ENCODE data around the gene CRTAC1. TPM values are rescaled to one million over a fixed set of nuclear protein-coding genes. Genes with fewer than 3 reads are reported as not detected.

The CRTAC1 gene
- total and polyA plus RNA-seq, 2 donors, result 0.05 to 0.30 TPM

DNA sequence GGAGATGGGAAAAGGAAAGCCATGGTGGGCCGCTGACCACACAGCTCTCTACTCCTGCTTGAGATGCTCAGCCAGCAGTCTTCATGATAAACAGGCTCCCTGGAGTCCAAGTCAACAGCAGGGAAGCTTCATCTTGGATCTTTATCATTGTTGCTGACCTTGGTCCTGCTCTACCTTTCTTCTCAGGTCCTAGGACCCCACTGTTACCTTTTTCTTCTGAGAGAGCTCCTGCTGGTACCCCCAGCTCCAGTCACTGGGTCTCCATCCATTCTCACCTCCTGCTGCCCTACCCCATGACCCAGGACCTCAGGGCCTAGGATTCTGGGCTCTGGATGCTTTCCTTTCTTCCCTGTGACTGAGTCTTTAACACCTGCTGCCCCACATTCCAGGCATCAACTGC lies 5.2 kb upstream of the CRTAC1 start:
- H3K27me3 ChIP-seq (ENCODE audit: control insufficient read depth in 2 of 2, insufficient read depth in 1 of 2, low read length in 1 of 2), result peaks cover 20 to 93% of the 10 kb centered on the region in 2 donors

DNA sequence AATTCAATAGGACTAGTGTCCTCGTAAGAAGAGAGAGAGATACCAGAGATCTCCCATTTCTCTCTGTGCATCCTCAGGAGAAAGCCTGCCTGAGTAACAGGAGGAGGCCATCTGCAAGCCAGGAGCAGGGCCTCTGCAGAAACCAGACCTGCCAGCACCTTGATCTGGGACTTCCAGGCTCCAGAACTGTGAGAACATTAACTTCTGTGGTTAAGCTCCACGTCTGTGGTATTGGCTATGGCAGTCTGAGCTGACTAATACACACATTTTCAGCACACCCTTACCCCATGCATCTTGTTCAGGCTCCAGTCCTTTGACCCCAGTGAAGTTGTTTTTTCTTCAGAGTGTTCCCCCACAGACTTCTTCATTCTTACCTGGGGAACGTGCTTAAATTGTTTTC lies 3.1 kb upstream of the CRTAC1 start:
- Histone ChIP-seq H3K36me3 (ENCODE audit: control insufficient read depth in 2 of 2, insufficient read depth in 2 of 2, low read length in 1 of 2) (no peaks in the 10 kb centered on the region), H3K27ac (ENCODE audit: low read depth in 1 of 2, low read length in 1 of 2) (no peak overlapping the region), H3K27me3 (ENCODE audit: control insufficient read depth in 2 of 2, insufficient read depth in 1 of 2, low read length in 1 of 2) (peaks cover 39 to 94% of the 10 kb centered on the region in 2 donors), H3K9me3 (ENCODE audit: control insufficient read depth in 2 of 2, insufficient read depth in 1 of 2, low read length in 1 of 2) (no peaks in the 10 kb centered on the region), H3K4me3 (ENCODE audit: low read length in 2 of 2) (no peak overlapping the region), H3K4me1 (ENCODE audit: control insufficient read depth in 2 of 2, insufficient read depth in 2 of 2, low read length in 2 of 2) (no peaks in the 10 kb centered on the region)
- WGBS, result 57% methylated on average over 3 of the region's 3 CpGs
- no peak for DNase-seq (ENCODE audit: low read depth in 6 of 9, low spot score in 9 of 9)

More for the DNA sequence above, 5.2 kb upstream of the CRTAC1 start:
- 64% methylated on average over 1 of the region's 1 CpG for WGBS
- no peak overlapping the region for H3K4me3 ChIP-seq (ENCODE audit: low read length in 2 of 2)
- H3K27ac ChIP-seq (ENCODE audit: low read depth in 1 of 2, low read length in 1 of 2), result no peak overlapping the region
- no peaks in the 10 kb centered on the region for H3K9me3 ChIP-seq (ENCODE audit: control insufficient read depth in 2 of 2, insufficient read depth in 1 of 2, low read length in 1 of 2)
- DNase-seq (ENCODE audit: low read depth in 6 of 9, low spot score in 9 of 9), result no peak
- H3K36me3 ChIP-seq (ENCODE audit: control insufficient read depth in 2 of 2, insufficient read depth in 2 of 2, low read length in 1 of 2), result no peaks in the 10 kb centered on the region
- H3K4me1 ChIP-seq (ENCODE audit: control insufficient read depth in 2 of 2, insufficient read depth in 2 of 2, low read length in 2 of 2), result no peaks in the 10 kb centered on the region

DNA sequence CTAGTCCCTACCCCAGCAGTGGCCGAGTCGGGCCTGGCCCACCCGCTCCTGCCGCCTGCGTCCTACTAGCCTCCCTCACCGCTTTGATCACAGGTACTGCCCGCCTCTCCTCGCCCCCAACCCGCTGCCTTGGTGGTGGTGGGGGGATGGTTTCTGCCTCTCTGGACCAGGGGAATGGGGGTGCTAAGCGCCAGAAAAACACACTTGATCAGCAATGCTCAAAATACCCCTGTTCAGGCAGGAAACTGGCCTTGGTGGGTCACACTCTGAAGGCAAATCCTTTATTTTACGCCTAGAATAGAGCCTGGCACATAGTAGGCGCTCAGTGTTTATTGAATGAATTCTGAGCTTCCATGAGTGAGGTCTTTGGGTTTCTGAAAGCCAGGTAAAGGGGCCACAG lies 1.0 kb upstream of the CRTAC1 start:
- Histone ChIP-seq H3K27me3 (ENCODE audit: control insufficient read depth in 2 of 2, insufficient read depth in 1 of 2, low read length in 1 of 2) (peaks cover 42 to 86% of the 10 kb centered on the region in 2 donors), H3K4me3 (ENCODE audit: low read length in 2 of 2) (no peak overlapping the region), H3K27ac (ENCODE audit: low read depth in 1 of 2, low read length in 1 of 2) (no peak overlapping the region), H3K36me3 (ENCODE audit: control insufficient read depth in 2 of 2, insufficient read depth in 2 of 2, low read length in 1 of 2) (no peaks in the 10 kb centered on the region), H3K9me3 (ENCODE audit: control insufficient read depth in 2 of 2, insufficient read depth in 1 of 2, low read length in 1 of 2) (peaks cover 0 to 1% of the 10 kb centered on the region in 2 donors), H3K4me1 (ENCODE audit: control insufficient read depth in 2 of 2, insufficient read depth in 2 of 2, low read length in 2 of 2) (no peaks in the 10 kb centered on the region)
- DNase-seq (ENCODE audit: low read depth in 6 of 9, low spot score in 9 of 9), result no peak
- WGBS, result 27% methylated on average over 12 of the region's 12 CpGs

DNA sequence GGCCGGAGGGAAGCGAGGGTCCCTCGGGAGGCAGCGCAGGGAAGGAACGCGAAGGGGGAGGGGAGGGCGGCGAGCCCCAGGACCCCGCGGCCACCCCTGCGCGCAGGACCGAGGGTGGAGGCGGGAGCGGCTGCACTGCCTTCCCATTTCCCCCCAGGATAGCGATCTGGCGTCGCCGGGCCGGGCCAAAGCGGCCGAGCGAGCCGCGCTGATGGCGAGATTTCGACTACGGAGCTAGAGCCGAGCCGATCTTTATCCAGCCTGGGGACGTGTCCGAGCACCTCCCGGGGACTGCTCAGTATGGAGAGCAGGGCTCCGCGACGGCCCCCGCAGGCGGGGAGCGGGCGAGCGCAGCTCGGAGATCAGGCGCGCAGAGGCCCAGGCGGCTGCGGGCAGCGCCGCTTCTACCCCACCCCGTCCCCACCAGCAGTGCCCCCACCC lies 590 bp upstream of the CRTAC1 start:
- no peak for DNase-seq (ENCODE audit: low read depth in 6 of 9, low spot score in 9 of 9)
- Histone ChIP-seq H3K27ac (ENCODE audit: low read depth in 1 of 2, low read length in 1 of 2) (no peak overlapping the region), H3K36me3 (ENCODE audit: control insufficient read depth in 2 of 2, insufficient read depth in 2 of 2, low read length in 1 of 2) (no peaks in the 10 kb centered on the region), H3K4me3 (ENCODE audit: low read length in 2 of 2) (no peak overlapping the region), H3K9me3 (ENCODE audit: control insufficient read depth in 2 of 2, insufficient read depth in 1 of 2, low read length in 1 of 2) (peaks cover 0 to 1% of the 10 kb centered on the region in 2 donors), H3K27me3 (ENCODE audit: control insufficient read depth in 2 of 2, insufficient read depth in 1 of 2, low read length in 1 of 2) (peaks cover 42 to 84% of the 10 kb centered on the region in 2 donors), H3K4me1 (ENCODE audit: control insufficient read depth in 2 of 2, insufficient read depth in 2 of 2, low read length in 2 of 2) (no peaks in the 10 kb centered on the region)
- WGBS, result 4% methylated on average over 49 of the region's 49 CpGs

DNA sequence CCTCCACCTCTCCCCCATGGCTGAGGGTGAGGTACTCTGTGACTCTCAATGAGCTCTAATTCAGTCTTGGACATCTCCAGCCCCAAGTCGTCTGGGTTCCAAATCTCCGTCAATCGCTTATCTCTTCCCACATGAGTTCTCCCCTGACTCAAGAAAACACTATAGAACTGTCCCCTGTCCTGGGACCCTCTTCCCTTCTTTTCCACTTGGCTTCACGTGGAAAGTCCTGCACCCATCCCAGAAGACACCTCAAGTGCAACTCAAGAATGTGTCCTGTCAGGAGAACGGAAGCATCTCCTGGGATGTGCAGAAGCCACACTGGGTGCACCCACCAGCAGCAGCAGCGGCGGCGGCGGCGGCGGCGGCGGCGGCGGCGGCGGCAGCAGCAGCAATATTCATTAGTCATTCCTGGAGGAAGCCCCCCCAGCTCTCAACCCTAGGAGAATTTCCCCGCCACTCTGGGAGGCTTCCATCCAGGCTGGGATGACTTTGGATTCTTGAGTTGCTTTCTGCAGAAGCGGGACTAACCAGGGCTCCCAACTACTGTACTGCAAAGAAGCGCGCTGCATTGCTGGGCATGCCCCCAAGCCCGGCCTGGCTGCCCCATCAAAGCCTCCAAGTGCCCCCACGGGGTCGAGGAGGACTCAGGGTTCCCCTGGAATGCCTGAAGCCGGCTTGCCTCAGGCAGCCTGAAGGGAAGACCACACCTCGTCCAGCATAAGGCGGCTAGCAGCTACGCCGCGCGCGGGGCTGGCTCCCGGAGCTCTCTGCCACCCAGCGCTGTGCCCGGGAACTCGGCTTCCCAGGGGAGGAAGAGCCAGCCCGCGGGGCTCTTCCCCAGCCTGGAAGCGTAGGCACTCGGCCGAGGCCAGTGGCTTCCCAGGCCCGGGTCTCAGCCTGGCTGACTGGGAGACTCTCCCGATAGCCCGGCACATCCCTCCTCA lies 1.0 kb downstream of the CRTAC1 start:
- no peak overlapping the region for H3K4me3 ChIP-seq (ENCODE audit: low read length in 2 of 2)
- H3K9me3 ChIP-seq (ENCODE audit: control insufficient read depth in 2 of 2, insufficient read depth in 1 of 2, low read length in 1 of 2), result peaks cover 0 to 1% of the 10 kb centered on the region in 2 donors
- WGBS, result 6% methylated on average over 44 of the region's 44 CpGs
- H3K36me3 ChIP-seq (ENCODE audit: control insufficient read depth in 2 of 2, insufficient read depth in 2 of 2, low read length in 1 of 2), result no peaks in the 10 kb centered on the region
- no peak overlapping the region for H3K27ac ChIP-seq (ENCODE audit: low read depth in 1 of 2, low read length in 1 of 2)
- peaks cover 42 to 77% of the 10 kb centered on the region in 2 donors for H3K27me3 ChIP-seq (ENCODE audit: control insufficient read depth in 2 of 2, insufficient read depth in 1 of 2, low read length in 1 of 2)
- DNase-seq (ENCODE audit: low read depth in 6 of 9, low spot score in 9 of 9), result no peak
- no peaks in the 10 kb centered on the region for H3K4me1 ChIP-seq (ENCODE audit: control insufficient read depth in 2 of 2, insufficient read depth in 2 of 2, low read length in 2 of 2)

DNA sequence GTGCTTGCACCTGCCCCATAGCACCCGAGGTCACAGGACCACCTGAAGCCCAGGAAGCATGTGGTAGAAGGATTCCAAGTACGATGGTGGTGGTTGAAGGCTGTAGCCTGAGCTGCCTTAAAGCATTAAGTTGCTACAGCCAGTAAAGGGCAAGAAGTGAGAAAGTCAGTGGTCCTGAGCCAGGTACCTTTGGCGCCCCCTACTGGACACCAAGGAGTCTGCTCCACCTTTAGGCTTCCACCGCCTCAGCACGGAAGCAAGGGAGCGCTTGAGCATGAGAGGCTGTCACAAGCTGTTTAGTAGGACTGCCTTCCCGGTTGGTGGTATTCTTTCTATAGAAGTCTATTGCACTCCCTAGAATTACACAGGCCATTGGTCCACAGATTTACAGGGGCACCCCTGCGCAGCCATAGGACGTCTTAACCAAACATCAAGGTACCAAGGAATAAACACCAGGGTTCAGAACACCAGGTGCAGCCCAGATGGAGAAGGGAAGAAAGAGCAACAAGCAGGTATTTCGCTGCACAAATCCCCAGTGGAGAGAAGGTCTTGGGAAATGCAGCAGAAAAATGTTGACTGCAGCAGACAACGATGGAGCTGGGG lies 2.2 kb downstream of the CRTAC1 start:
- Histone ChIP-seq H3K4me1 (ENCODE audit: control insufficient read depth in 2 of 2, insufficient read depth in 2 of 2, low read length in 2 of 2) (no peaks in the 10 kb centered on the region), H3K4me3 (ENCODE audit: low read length in 2 of 2) (no peak overlapping the region), H3K9me3 (ENCODE audit: control insufficient read depth in 2 of 2, insufficient read depth in 1 of 2, low read length in 1 of 2) (peaks cover 0 to 1% of the 10 kb centered on the region in 2 donors), H3K36me3 (ENCODE audit: control insufficient read depth in 2 of 2, insufficient read depth in 2 of 2, low read length in 1 of 2) (no peaks in the 10 kb centered on the region), H3K27ac (ENCODE audit: low read depth in 1 of 2, low read length in 1 of 2) (no peak overlapping the region), H3K27me3 (ENCODE audit: control insufficient read depth in 2 of 2, insufficient read depth in 1 of 2, low read length in 1 of 2) (peaks cover 44 to 78% of the 10 kb centered on the region in 2 donors)
- DNase-seq (ENCODE audit: low read depth in 6 of 9, low spot score in 9 of 9), result peak in 8 of 9 donors; percentile 38 to 82 (median 61)
- 24% methylated on average over 11 of the region's 11 CpGs for WGBS

DNA sequence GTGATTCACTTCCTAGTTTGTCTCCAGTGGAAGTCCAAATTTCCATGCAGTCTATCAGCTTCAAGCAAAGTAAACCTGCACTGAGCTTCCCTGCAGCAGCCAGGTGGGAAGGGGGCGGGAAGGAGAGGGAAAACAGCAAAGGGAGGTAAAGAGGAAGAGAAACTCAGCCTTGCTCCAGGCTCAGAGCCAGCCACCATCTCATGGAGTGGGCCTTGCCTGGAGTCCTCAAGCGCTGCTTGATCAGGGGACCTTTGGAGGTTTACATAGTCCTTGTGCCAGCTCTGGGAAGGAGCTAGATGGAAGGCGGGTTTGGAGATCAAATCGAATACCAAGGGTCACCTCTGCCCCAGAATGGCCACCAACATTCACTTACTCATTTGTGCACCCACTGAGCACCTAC lies 7.4 kb downstream of the CRTAC1 start:
- DNase-seq (ENCODE audit: low read depth in 6 of 9, low spot score in 9 of 9), result no peak
- 90% methylated on average over 4 of the region's 4 CpGs for WGBS

DNA sequence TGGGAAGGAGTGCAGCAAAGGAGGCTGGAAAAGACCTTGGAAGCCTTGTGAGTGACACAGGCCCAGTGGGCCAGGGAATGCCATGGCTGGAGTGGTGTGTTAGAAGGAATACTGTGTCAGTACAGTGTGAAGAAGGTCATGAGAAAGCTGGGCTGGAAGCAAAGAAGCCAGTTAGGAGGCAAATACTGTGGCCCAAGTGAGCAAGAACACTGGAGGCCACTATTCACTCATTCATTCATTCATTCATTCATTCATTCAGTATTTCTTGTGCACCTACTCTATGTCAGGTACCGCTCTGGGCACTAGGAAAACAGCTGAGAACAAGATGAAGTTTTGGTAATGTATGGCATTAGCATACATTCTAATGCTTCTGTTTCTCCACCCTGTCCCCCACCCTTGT lies 9.6 kb downstream of the CRTAC1 start:
- no peaks in the 10 kb centered on the region for H3K36me3 ChIP-seq (ENCODE audit: control insufficient read depth in 2 of 2, insufficient read depth in 2 of 2, low read length in 1 of 2)

More for the DNA sequence above, 7.4 kb downstream of the CRTAC1 start:
- no peaks in the 10 kb centered on the region for H3K4me1 ChIP-seq (ENCODE audit: control insufficient read depth in 2 of 2, insufficient read depth in 2 of 2, low read length in 2 of 2)
- no peak overlapping the region for H3K4me3 ChIP-seq (ENCODE audit: low read length in 2 of 2)
- H3K27me3 ChIP-seq (ENCODE audit: control insufficient read depth in 2 of 2, insufficient read depth in 1 of 2, low read length in 1 of 2), result peaks cover 2 to 49% of the 10 kb centered on the region in 2 donors
- no peaks in the 10 kb centered on the region for H3K36me3 ChIP-seq (ENCODE audit: control insufficient read depth in 2 of 2, insufficient read depth in 2 of 2, low read length in 1 of 2)
- peaks cover 0 to under 1% of the 10 kb centered on the region in 2 donors for H3K9me3 ChIP-seq (ENCODE audit: control insufficient read depth in 2 of 2, insufficient read depth in 1 of 2, low read length in 1 of 2)
- H3K27ac ChIP-seq (ENCODE audit: low read depth in 1 of 2, low read length in 1 of 2), result no peak overlapping the region

DNA sequence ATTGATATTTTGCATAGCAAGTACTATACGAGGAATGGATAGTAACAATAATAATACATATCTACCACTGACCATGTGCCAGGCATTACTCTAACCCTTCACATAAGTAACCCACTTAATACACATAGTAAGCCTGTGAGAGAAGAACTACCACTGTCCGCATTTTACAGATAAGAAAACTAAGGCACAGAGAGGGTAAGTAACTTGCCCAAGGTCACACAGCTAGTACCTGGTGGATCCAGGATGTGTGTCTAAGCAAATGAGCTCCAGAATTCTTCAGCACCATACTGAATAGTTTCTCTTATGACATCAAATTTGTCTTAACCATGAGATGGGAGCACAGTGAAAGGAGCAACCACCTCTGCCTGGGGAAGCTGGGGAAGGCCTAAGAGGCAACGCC lies 10.2 kb downstream of the CRTAC1 start:
- Histone ChIP-seq H3K36me3 (ENCODE audit: control insufficient read depth in 2 of 2, insufficient read depth in 2 of 2, low read length in 1 of 2) (no peaks in the 10 kb centered on the region), H3K9me3 (ENCODE audit: control insufficient read depth in 2 of 2, insufficient read depth in 1 of 2, low read length in 1 of 2) (no peaks in the 10 kb centered on the region), H3K4me3 (ENCODE audit: low read length in 2 of 2) (no peak overlapping the region), H3K4me1 (ENCODE audit: control insufficient read depth in 2 of 2, insufficient read depth in 2 of 2, low read length in 2 of 2) (no peaks in the 10 kb centered on the region), H3K27ac (ENCODE audit: low read depth in 1 of 2, low read length in 1 of 2) (no peak overlapping the region), H3K27me3 (ENCODE audit: control insufficient read depth in 2 of 2, insufficient read depth in 1 of 2, low read length in 1 of 2) (peaks cover 4 to 37% of the 10 kb centered on the region in 2 donors)
- DNase-seq (ENCODE audit: low read depth in 6 of 9, low spot score in 9 of 9), result no peak
- 97% methylated on average over 3 of the region's 3 CpGs for WGBS

More for the DNA sequence above, 9.6 kb downstream of the CRTAC1 start:
- 93% methylated on average over 1 of the region's 1 CpG for WGBS
- no peak overlapping the region for H3K4me3 ChIP-seq (ENCODE audit: low read length in 2 of 2)
- H3K4me1 ChIP-seq (ENCODE audit: control insufficient read depth in 2 of 2, insufficient read depth in 2 of 2, low read length in 2 of 2), result no peaks in the 10 kb centered on the region
- H3K27me3 ChIP-seq (ENCODE audit: control insufficient read depth in 2 of 2, insufficient read depth in 1 of 2, low read length in 1 of 2), result peaks cover 4 to 41% of the 10 kb centered on the region in 2 donors
- H3K27ac ChIP-seq (ENCODE audit: low read depth in 1 of 2, low read length in 1 of 2), result no peak overlapping the region
- no peaks in the 10 kb centered on the region for H3K9me3 ChIP-seq (ENCODE audit: control insufficient read depth in 2 of 2, insufficient read depth in 1 of 2, low read length in 1 of 2)
- no peak for DNase-seq (ENCODE audit: low read depth in 6 of 9, low spot score in 9 of 9)
